HEK293 (cell line): ENCODE measurements around the gene UBXN11.

ENCODE experiments used
- CTCF ChIA-PET: fragments of 350-600 bp; formaldehyde crosslinking; extraction: SDS; loops from one replicate; lab custom pipeline; 2021; ENCODE audit warnings: antibody characterized with exemption; lab: Yijun Ruan, JAX
- POLR2A ChIA-PET: fragments of 300-600 bp; formaldehyde crosslinking; extraction: SDS; loops from one replicate; lab custom pipeline; 2020; ENCODE audit warnings: antibody characterized with exemption, inconsistent platforms; lab: Yijun Ruan, JAX
- H3K27ac ChIP-seq: fragments of 200-500 bp; sonication (Bioruptor generic); 2 replicates; pipeline ENCODE4 v1.5.1; 2014; ENCODE audit warnings: low read depth, low read length, control low read depth, inconsistent platforms; ENCODE audit errors: extremely low read depth
- H3K36me3 ChIP-seq, 2 experiments: fragments of 200-500 bp in 1 of 2; sonication (Bioruptor generic) in 1 of 2; 1 replicate in 1 of 2; 2 replicates in 1 of 2; pipeline ENCODE4 v1.5.1; 2014 to 2017; ENCODE audit warnings: inconsistent platforms in 2 of 2, low read length in 2 of 2; ENCODE audit not compliant: control insufficient read depth in 2 of 2, insufficient read depth in 1 of 2
- H3K4me1 ChIP-seq: fragments of 200-500 bp; sonication (Bioruptor generic); 2 replicates; pipeline ENCODE4 v1.5.1; 2014; ENCODE audit warnings: mild to moderate bottlenecking, low read length, inconsistent platforms; ENCODE audit not compliant: control insufficient read depth, insufficient read depth
- H3K4me3 ChIP-seq: 2 replicates; pipeline ENCODE4 v1.5.1; 2011; ENCODE audit warnings: low read depth, mild to moderate bottlenecking, control low read depth, low read length, moderate library complexity
- H3K9me3 ChIP-seq: fragments of 200-500 bp; sonication (Bioruptor generic); 2 replicates; pipeline ENCODE4 v1.5.1; 2014; ENCODE audit warnings: low read depth, low read length, inconsistent platforms; ENCODE audit not compliant: control insufficient read depth, insufficient read depth
- BCL11B ChIP-seq: fragments of 450-650 bp; formaldehyde crosslinking; IDR thresholded peaks from 2 replicates; pipeline ENCODE4 v1.5.1; 2016; ENCODE audit warnings: low read depth, missing biosample characterization, missing genetic modification characterization
- GLIS2 ChIP-seq: fragments of 450-650 bp; formaldehyde crosslinking; IDR thresholded peaks from 2 replicates; pipeline ENCODE4 v1.5.1; 2016; ENCODE audit warnings: missing biosample characterization, missing genetic modification characterization
- KLF9 ChIP-seq: fragments of 450-650 bp; formaldehyde crosslinking; IDR thresholded peaks from 2 replicates; pipeline ENCODE4 v1.5.1; 2016; ENCODE audit warnings: missing biosample characterization, missing genetic modification characterization, low read depth
- ZBTB8A ChIP-seq: fragments of 450-650 bp; formaldehyde crosslinking; IDR thresholded peaks from 2 replicates; pipeline ENCODE4 v1.5.1; 2016; ENCODE audit warnings: missing biosample characterization, missing genetic modification characterization
- ZFHX2 ChIP-seq: fragments of 450-650 bp; formaldehyde crosslinking; conservative IDR thresholded peaks from 2 replicates; pipeline ENCODE4 v1.5.1; 2016; ENCODE audit warnings: missing biosample characterization, missing genetic modification characterization
- ZFP3 ChIP-seq: fragments of 450-650 bp; formaldehyde crosslinking; IDR thresholded peaks from 2 replicates; pipeline ENCODE4 v1.5.1; 2016; ENCODE audit warnings: low read depth, missing biosample characterization, missing genetic modification characterization
- ZFP37 ChIP-seq: fragments of 450-650 bp; formaldehyde crosslinking; IDR thresholded peaks from 2 replicates; pipeline ENCODE4 v1.5.1; 2016; ENCODE audit warnings: missing biosample characterization, missing genetic modification characterization
- ZNF133 ChIP-seq: fragments of 450-650 bp; formaldehyde crosslinking; IDR thresholded peaks from 2 replicates; pipeline ENCODE4 v1.5.1; 2016; ENCODE audit warnings: missing biosample characterization, missing genetic modification characterization
- ZNF146 ChIP-seq: fragments of 450-650 bp; formaldehyde crosslinking; IDR thresholded peaks from 2 replicates; pipeline ENCODE4 v1.5.1; 2016; ENCODE audit warnings: missing biosample characterization, missing genetic modification characterization
- ZNF155 ChIP-seq: fragments of 450-650 bp; formaldehyde crosslinking; IDR thresholded peaks from 2 replicates; pipeline ENCODE4 v1.5.1; 2016; ENCODE audit warnings: missing biosample characterization, missing genetic modification characterization
- ZNF174 ChIP-seq: fragments of 450-650 bp; formaldehyde crosslinking; IDR thresholded peaks from 2 replicates; pipeline ENCODE4 v1.5.0; 2017; ENCODE audit warnings: missing biosample characterization, mild to moderate bottlenecking, missing genetic modification characterization
- ZNF239 ChIP-seq: fragments of 450-650 bp; formaldehyde crosslinking; IDR thresholded peaks from 2 replicates; pipeline ENCODE4 v1.5.1; 2016; ENCODE audit warnings: missing biosample characterization, missing genetic modification characterization
- ZNF248 ChIP-seq: fragments of 450-650 bp; formaldehyde crosslinking; IDR thresholded peaks from 2 replicates; pipeline ENCODE4 v1.5.1; 2017; ENCODE audit warnings: missing biosample characterization, missing genetic modification characterization
- ZNF292 ChIP-seq: fragments of 450-650 bp; formaldehyde crosslinking; IDR thresholded peaks from 2 replicates; pipeline ENCODE4 v1.5.1; 2016; ENCODE audit warnings: low read depth, missing biosample characterization, missing genetic modification characterization, borderline replicate concordance
- ZNF324 ChIP-seq: fragments of 450-650 bp; formaldehyde crosslinking; IDR thresholded peaks from 2 replicates; pipeline ENCODE4 v1.5.1; 2016; ENCODE audit warnings: missing biosample characterization, missing genetic modification characterization
- ZNF354C ChIP-seq: fragments of 450-650 bp; formaldehyde crosslinking; IDR thresholded peaks from 2 replicates; pipeline ENCODE4 v1.5.1; 2016; ENCODE audit warnings: missing biosample characterization, missing genetic modification characterization, low read depth, borderline replicate concordance
- ZNF521 ChIP-seq: fragments of 450-650 bp; formaldehyde crosslinking; IDR thresholded peaks from 2 replicates; pipeline ENCODE4 v1.5.1; 2017; ENCODE audit warnings: missing biosample characterization, mild to moderate bottlenecking, missing genetic modification characterization
- ZNF629 ChIP-seq: fragments of 450-650 bp; formaldehyde crosslinking; IDR thresholded peaks from 2 replicates; pipeline ENCODE4 v1.5.1; 2017; ENCODE audit warnings: missing biosample characterization, missing genetic modification characterization
- ZNF768 ChIP-seq: fragments of 450-650 bp; formaldehyde crosslinking; IDR thresholded peaks from 2 replicates; pipeline ENCODE4 v1.5.1; 2018; ENCODE audit warnings: missing biosample characterization, mild to moderate bottlenecking, missing genetic modification characterization
- ZNF777 ChIP-seq: fragments of 450-650 bp; formaldehyde crosslinking; IDR thresholded peaks from 2 replicates; pipeline ENCODE4 v1.5.1; 2017; ENCODE audit warnings: missing biosample characterization, missing genetic modification characterization, borderline replicate concordance
- TF ChIP-seq, protein P1 (sequence below): fragments of 450-650 bp; formaldehyde crosslinking; conservative IDR thresholded peaks from 2 replicates; pipeline ENCODE4 v1.5.1; 2016; ENCODE audit warnings: low read depth, missing biosample characterization, missing genetic modification characterization
- TF ChIP-seq, protein P2 (sequence below): fragments of 450-650 bp; formaldehyde crosslinking; IDR thresholded peaks from 2 replicates; pipeline ENCODE4 v1.5.1; 2016; ENCODE audit warnings: missing biosample characterization, missing genetic modification characterization
- TF ChIP-seq, protein P3 (sequence below): fragments of 450-650 bp; formaldehyde crosslinking; IDR thresholded peaks from 2 replicates; pipeline ENCODE4 v1.5.1; 2016; ENCODE audit warnings: missing biosample characterization, missing genetic modification characterization

The UBXN11 gene

DNA sequence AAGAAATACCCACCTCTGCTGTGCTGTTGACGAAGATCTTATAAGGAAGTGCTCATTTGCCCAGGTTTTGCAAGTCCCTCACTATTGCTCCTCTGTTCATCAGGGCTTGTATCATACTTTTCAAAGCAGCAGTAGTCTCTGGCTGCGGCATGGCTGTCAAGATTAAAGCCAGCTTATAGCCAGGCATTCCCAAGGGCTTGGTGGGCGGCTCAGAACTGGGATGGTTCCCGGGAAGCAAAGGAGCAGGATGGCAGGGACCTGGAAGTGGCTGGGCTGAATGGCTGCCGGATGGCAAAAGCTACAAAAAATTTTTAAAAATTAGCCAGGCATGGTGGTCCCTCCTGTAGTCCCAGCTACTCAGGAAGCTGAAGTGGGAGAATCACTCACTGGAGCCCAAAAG lies 43.2 kb downstream of the UBXN11 start:
- H3K9me3 ChIP-seq = no peaks in the 10 kb centered on the region
- peaks cover 40 to 88% of the 10 kb centered on the region in 2 experiments for H3K36me3 ChIP-seq
- no peaks in the 10 kb centered on the region for H3K4me1 ChIP-seq
- ChIA-PET POLR2A (no interaction called here), CTCF (interaction anchor here (0.6 to 5.2 kb wide), 9 partner anchors 13 to 661 kb away, joined by 3 to 42 read pairs (median 3); partner anchors contain the start of genes CEP85, SH3BGRL3 and ZNF593)
- no peak for TF ChIP-seq ZFP37 (tag by site-specific recombination)
- no peak for TF ChIP-seq ZFP3 (tag by site-specific recombination)
- TF ChIP-seq ZNF155 = no peak
- no peak for TF ChIP-seq KLF9 (tag by site-specific recombination)
- no peak overlapping the region for H3K4me3 ChIP-seq
- H3K27ac ChIP-seq = no peak overlapping the region

DNA sequence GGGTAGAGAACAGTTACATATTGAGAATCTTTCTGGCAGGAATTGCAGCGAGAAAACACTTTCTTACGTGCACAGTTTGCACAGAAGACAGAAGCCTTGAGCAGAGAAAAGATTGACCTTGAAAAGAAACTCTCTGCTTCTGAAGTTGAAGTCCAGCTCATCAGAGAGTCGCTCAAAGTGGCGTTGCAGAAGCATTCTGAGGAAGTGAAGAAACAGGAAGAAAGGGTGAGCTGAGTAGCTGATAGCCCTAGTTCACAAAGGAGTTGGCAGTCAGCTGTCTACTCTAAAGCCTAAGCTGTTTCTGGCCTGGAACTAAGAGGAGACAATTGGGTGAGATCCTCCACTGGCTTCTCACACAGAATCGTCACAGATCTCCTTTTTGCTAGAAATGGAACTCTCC lies 46.9 kb downstream of the UBXN11 start:
- TF ChIP-seq ZFHX2 (tag by site-specific recombination) (no peak), ZNF768 (tag by site-specific recombination) (no peak), BCL11B (tag by site-specific recombination) (no peak), ZNF629 (no peak), ZNF354C (tag by site-specific recombination) (no peak), ZNF133 (tag by site-specific recombination) (no peak), ZNF777 (tag by site-specific recombination) (no peak), ZNF146 (tag by site-specific recombination) (no peak), ZNF521 (tag by site-specific recombination) (no peak), ZNF292 (no peak), ZFP37 (tag by site-specific recombination) (no peak), ZNF248 (tag by site-specific recombination) (no peak), ZNF324 (tag by site-specific recombination) (no peak), ZNF239 (tag by site-specific recombination) (no peak), ZNF174 (tag by site-specific recombination) (no peak), ZBTB8A (no peak), GLIS2 (tag by site-specific recombination) (no peak)
- TF ChIP-seq, protein P1, sequence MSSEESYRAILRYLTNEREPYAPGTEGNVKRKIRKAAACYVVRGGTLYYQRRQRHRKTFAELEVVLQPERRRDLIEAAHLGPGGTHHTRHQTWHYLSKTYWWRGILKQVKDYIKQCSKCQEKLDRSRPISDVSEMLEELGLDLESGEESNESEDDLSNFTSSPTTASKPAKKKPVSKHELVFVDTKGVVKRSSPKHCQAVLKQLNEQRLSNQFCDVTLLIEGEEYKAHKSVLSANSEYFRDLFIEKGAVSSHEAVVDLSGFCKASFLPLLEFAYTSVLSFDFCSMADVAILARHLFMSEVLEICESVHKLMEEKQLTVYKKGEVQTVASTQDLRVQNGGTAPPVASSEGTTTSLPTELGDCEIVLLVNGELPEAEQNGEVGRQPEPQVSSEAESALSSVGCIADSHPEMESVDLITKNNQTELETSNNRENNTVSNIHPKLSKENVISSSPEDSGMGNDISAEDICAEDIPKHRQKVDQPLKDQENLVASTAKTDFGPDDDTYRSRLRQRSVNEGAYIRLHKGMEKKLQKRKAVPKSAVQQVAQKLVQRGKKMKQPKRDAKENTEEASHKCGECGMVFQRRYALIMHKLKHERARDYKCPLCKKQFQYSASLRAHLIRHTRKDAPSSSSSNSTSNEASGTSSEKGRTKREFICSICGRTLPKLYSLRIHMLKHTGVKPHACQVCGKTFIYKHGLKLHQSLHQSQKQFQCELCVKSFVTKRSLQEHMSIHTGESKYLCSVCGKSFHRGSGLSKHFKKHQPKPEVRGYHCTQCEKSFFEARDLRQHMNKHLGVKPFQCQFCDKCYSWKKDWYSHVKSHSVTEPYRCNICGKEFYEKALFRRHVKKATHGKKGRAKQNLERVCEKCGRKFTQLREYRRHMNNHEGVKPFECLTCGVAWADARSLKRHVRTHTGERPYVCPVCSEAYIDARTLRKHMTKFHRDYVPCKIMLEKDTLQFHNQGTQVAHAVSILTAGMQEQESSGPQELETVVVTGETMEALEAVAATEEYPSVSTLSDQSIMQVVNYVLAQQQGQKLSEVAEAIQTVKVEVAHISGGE (tag by site-specific recombination) = no peak
- TF ChIP-seq, protein P2, sequence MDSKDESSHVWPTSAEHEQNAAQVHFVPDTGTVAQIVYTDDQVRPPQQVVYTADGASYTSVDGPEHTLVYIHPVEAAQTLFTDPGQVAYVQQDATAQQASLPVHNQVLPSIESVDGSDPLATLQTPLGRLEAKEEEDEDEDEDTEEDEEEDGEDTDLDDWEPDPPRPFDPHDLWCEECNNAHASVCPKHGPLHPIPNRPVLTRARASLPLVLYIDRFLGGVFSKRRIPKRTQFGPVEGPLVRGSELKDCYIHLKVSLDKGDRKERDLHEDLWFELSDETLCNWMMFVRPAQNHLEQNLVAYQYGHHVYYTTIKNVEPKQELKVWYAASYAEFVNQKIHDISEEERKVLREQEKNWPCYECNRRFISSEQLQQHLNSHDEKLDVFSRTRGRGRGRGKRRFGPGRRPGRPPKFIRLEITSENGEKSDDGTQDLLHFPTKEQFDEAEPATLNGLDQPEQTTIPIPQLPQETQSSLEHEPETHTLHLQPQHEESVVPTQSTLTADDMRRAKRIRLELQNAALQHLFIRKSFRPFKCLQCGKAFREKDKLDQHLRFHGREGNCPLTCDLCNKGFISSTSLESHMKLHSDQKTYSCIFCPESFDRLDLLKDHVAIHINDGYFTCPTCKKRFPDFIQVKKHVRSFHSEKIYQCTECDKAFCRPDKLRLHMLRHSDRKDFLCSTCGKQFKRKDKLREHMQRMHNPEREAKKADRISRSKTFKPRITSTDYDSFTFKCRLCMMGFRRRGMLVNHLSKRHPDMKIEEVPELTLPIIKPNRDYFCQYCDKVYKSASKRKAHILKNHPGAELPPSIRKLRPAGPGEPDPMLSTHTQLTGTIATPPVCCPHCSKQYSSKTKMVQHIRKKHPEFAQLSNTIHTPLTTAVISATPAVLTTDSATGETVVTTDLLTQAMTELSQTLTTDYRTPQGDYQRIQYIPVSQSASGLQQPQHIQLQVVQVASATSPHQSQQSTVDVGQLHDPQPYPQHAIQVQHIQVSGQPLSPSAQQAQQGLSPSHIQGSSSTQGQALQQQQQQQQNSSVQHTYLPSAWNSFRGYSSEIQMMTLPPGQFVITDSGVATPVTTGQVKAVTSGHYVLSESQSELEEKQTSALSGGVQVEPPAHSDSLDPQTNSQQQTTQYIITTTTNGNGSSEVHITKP = no peak
- TF ChIP-seq, protein P3, sequence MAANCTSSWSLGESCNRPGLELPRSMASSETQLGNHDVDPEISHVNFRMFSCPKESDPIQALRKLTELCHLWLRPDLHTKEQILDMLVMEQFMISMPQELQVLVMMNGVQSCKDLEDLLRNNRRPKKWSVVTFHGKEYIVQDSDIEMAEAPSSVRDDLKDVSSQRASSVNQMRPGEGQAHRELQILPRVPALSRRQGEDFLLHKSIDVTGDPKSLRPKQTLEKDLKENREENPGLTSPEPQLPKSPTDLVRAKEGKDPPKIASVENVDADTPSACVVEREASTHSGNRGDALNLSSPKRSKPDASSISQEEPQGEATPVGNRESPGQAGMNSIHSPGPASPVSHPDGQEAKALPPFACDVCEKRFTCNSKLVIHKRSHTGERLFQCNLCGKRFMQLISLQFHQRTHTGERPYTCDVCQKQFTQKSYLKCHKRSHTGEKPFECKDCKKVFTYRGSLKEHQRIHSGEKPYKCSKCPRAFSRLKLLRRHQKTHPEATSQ (tag by site-specific recombination) = no peak
- Histone ChIP-seq H3K4me3 (no peak overlapping the region), H3K4me1 (no peaks in the 10 kb centered on the region), H3K9me3 (no peaks in the 10 kb centered on the region), H3K36me3 (peaks cover 53 to 93% of the 10 kb centered on the region in 2 experiments), H3K27ac (no peak overlapping the region)
- ChIA-PET POLR2A (no interaction called here), CTCF (interaction anchor here (1.1 kb wide), 1 partner anchor 16 kb away, joined by 3 read pairs; no protein-coding TSS in a partner anchor)
